GM10847 (cell line): ENCODE results near the gene GMIP.

Source experiments
- POLR2A ChIP-seq: IDR thresholded peaks from 2 replicates; pipeline ENCODE4 v1.6.1; 2011; ENCODE audit not compliant: insufficient read length; ENCODE audit errors: extremely low read depth

The GMIP gene

DNA sequence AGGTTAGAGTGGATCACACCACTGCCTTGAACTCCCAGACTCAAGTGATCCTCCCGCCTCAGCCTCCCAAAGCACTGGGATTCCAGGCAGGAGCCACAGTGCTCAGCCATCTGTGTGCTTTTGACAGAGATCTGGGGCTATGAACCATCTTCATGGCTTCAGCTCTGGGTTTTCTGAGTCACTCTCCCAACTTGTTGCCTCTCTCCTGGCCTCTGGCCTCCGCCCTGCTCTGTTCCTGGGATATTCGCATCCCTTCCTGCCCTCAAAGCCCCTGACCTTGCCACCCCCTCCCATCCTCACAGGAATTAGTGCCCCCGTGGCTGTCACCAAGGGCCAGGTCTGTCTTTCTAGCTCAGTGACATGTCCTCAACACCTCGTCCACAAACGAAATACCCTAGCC, 5.7 kb upstream of the GMIP start:
- TF ChIP-seq POLR2A = no peak

DNA sequence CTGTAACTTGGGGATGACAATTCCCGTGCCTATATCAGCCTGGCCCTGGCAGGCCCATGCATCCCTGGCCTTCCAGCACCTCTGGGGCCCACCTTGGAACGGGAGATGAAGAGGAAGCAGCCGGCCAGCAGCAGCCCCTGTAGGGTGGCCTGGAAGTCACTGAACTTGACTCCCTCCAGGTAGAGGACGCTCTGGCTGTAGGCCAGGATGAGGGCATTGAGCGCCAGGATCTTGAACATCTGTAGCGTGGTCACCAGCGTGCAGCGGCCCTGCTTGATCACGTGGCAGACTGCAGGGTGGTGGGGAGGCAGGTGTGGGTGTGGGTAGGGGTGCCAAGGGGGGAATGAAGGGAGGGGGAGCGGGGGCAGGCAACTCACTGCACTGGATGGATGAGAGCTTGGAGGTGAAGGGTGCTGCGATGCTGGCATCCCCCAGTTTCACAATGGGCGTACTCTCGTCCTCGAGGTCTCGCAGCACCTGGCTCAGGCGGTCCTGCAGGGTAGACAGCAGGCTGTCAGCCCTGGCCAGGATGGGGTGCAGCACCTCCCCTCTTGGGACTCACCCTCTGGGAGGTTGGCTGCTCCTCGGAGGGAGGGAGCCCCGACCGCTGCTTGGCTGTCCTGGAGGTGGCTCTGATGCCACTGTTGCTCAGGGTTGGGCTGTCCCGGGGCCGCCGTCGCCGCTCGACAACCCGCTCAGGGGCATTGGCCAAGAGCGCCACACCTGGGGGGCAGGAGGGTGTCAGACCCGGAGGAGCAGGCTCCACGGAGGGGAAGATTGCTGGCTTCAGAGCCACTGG, 3.8 kb upstream of the GMIP start:
- TF ChIP-seq POLR2A = no peak

DNA sequence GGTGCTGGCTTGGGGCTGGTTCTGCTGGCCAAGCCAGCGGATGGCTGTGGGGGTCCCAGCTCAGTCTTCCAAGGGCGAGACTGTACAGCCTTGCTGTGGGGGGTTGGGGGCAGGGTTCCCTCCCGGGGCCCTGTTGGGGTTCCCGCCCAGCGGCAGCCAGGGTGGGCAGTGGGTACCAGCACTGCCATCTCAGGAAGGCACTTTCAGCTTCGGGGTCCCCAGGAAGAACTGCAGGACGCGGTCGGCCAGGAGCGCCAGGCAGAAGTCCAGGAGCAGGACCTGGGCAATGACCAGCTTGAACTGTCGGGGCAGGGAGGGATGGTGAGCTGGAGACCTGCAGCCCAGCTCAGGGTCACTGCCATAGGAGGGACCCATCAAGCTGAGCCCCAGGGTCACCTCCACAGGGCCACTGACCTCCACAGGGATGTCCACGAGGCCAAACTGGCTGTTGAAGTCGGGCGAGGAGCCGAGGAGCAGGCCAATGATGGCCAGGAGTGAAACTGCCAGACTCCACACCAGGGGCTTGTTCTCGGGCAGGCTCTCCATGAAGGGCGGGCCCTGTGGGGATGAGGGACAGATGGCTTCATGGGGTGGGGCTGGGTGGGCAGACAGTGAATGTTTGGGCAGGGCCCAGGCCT, 1.9 kb upstream of the GMIP start:
- no peak for TF ChIP-seq POLR2A

DNA sequence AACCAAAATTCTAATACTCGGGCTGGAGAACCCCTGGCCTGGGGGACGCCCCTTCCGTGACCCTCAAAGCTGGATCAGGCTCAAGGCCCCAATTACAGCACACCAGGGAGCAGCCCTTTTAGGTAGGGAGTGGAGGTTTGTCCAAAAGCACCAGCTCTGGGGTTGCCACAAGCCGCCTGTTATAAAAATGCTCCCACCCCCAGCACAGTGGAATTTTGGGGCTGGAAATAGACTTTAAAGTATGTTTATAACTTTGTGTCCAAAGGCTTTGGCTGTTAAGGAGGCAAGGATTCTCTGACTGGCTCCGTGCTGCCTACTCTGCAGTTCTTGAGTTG, 564 bp upstream of the GMIP start:
- TF ChIP-seq POLR2A = no peak

DNA sequence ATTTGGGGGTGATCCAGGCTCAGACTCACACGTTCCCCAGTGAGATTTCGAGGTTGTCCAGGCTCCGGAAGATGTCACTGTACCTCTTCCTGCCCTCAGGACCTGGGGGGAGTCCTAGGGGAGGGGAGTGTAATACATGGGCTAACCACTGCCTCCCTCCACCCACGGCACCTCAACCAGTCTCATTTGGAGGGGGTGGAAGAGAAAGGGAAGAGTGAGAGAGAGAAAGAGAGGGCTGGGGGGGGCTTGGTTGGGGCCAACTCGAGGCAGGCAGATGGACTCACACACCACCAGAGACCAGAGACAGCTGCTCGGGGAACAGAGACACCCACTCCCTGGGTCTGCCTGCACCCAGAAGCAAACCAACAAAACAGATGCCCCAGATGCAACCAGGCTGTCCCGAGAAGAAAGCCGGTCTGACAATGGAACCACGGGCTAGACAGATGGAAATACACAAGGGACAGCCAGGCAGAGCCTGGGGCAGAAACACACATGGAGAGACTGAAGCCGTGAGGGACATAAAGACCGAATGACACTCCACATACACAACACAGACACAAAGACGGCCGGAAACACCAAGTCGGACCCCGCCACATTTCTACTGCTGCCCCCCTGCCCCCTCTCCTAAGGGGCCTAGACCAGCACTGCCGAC, 825 bp downstream of the GMIP start:
- TF ChIP-seq POLR2A = no peak

DNA sequence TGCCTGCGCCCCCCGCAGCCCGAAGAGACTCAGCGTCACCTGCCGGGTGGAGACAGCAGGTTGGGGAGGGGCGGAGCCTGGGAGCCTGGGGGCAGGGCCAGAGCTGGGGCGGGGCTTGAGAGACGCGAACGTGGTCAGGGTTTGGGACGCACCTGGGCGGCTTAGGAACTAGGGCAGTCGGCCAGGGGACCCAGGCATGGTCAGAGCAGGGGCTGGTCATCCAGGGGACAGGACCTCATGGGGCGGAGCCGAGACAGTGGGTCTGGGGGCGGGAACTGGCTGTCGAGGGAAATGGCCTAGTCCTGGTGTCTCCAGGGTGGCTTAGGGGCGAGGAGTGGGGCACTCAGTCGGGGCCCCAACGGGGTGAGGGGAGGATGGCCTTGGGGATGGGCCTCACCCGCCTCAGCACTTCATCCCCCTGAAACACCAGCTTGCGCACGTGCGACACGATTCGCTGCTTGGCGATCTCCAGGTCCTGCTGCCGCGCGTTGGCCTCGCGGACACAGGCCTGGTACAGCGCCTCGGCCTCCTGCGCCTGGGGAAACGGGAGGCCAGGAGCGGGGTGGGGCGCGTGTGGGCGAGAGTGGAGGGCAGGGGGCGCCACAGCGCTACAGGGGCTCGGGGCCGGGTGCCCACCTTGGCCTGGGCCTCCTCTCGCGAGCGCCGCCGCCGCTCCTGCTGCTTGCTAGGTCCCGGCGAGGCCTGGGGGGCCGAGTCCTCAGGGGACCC, 5.8 kb downstream of the GMIP start:
- no peak for TF ChIP-seq POLR2A

DNA sequence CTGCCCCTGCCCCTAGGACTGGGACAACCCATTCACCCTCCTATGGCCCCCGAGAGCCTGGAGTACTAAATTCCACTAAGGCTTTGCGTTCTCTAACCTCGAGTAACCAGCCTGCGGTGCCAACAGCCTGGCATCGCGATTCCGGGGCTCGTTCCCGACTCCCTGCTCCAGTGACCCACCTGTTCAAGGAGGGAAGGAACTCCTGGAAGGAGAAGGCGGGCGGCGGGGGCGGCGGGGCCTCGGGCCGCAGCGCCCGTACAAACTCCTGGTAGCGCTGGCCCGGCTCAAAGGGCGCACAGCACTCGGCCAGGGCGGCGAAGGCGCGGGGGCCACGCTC, 6.3 kb downstream of the GMIP start:
- no peak for TF ChIP-seq POLR2A

DNA sequence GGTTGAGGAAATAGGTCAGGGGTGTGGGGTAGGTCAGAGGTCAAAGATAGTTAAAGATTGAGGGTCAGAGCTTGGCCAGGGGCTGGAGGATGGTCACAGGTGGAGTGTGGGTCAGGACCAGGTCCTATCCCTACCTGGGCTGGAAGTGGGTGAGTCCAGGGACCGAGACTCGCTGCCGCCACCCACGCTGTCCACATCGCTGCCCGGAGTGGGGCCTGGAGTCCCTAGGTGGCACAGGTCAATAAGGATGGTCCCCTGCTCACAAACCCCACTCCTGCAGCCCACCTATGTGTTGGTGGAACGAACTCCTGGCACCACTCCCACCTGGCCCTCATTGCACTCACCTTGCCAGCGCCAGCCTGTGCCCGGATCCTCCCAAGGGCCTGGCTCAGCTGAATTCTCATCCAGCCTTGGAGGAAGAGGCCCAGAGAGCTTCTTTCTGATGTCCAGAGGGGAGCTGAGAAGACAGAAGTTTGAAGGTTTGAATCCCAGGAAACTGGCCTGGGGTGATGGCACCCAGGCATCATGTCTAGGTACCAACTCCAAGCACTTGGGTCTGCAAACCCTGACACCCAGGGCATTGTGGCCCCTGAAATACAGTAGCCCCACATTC, 6.8 kb downstream of the GMIP start:
- no peak for TF ChIP-seq POLR2A

DNA sequence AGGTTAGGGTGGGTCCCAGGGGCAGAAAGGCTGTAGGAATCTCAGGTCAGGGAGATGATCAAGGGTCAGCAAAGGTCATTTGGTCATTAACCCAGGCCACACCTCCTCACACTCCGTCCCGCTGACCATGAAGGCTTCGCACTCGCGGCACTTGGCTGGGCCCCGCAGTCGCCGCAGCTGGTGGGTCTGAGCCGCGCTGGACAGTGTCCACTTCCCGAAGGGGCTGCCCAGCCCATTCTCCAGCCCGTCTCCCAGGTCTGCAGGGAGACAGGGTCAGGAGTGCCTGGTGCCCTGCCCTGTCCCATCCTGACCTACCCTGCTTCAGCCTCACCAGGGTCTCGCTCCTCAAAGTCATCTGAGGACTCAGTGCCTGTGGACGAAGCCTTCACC, 8.1 kb downstream of the GMIP start:
- no peak for TF ChIP-seq POLR2A

DNA sequence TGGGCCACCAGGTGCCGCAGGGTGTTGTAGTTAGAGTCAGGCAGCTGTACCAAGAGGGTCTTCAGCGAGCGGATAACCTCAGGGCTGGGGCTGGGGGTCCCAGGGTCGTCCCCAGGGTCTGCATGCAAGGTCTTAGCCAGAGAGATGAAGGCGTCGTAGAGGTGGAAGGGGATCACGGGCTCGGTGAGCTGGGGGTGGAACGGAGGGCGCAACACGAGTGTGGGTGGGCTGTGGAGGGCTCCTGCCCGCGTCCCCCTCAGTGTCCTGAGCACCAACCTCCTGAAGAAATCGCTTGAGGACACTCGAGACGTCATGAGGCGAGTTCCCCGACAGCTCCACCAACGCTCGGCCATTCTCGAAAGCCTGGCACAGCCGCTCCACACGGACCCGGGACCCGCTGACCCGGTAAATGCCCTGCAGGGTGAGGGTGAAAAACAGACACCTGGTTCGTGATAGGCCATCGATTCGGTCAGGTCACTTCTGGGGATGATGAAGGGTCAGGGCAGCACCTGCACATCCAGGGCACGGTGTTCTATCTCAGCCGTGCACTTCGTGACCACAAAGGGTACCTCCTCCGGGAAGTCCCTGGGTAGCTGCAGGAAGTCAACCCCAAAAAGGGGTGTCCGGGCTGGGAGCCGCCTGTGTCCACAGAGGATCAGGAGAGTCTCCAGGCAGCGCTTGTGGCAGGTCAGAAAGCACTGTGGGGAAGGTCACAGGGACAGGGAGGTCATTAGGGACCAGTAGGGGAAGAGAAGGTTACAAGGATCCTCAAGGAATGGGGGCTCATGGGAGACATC, 8.7 kb downstream of the GMIP start:
- TF ChIP-seq POLR2A = no peak

DNA sequence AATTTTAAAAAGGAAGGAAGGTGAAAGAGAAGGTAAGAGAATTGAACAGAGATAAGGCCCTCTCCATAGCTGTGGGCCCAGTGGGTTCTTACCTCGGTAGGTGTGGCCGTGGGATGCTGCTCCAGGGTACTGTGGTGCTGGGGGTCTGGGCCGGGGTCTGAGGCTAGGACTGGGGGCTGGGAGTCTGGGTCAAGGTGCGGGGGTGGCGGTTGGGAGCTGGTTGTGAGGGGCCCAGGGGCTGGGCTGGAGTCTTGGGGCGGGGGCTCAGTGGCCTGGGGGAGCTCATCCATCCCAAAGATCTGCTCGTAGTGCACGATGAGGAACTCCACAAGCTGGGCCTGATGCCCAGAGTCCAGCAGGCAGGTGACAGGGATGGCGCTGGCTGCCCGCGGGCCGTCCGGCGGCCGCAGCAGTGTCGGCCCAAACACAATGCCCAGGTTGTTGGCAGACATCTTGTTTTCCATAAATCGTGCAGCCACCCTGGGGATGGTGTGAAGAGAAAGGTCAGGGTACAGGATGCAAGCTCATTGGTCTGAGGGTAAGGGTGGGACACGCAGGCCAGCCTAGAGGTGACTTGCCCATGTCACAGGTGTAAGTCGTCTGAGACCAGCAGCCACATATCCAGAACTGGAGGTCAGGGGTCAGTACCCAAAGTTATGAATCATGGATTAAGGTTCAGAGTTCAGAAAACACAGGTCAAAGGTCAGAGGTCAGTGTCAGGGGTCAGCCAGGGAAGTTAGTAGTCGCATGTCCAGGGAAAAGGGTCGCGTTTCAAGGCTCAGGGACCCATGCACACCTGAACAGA, 9.5 kb downstream of the GMIP start:
- no peak for TF ChIP-seq POLR2A

DNA sequence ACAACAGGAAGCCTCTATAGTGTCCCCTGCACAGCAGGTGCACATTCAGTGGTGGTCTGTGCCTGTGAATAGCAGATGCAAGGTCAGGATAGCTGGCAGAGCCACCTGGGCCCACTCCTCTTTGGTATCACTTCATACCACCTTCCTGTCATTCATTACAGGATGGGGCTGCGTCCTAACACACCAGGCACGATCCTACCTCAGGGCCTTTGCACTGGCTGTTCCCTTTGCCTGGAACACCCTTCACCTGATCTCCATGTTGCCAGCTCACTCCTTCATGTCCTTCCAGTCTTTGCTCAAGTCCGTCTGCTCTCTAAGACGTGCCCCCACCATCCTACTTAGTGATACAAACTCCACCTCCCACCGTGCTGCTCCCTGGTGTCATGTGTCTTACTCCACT, 10.8 kb downstream of the GMIP start:
- no peak for TF ChIP-seq POLR2A

DNA sequence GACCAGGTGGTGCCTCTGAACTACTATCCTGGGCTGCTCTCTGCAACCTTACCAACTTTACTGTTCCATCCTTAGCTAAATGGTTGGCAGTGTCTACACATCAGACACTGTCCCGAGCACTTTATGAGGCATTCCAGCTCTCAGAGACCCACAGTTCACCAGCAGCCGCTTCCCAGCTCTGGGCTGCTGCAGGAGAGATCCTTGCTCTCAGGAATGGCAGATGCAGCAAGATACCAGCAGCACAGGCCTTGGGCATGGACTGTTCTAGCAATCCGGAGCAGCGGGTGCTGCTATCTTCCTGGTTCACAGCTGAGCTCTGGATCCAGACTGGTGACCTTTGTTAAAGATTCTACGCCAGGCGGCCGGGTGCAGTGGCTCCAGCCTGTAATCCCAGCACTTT, 12.1 kb downstream of the GMIP start:
- TF ChIP-seq POLR2A = no peak

DNA sequence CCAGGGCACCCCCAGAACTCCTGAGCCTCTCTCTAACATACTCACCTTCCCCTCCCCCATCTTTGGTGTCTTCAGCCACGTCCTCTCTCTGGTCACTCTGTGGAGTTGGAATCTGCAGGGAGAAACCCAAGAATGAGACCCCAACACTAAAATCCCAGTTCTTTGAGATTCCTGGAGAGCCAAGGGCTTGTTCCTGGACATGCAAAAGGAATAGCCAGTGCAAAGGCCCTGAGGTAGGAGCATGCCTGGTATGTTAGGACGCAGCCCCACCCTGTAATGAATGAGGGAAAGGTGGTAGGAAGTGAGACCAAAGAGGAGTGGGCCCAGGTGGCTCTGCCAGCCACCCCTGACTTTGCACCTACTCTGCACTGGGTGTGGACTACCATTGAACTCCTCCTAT, 13.0 kb downstream of the GMIP start:
- no peak for TF ChIP-seq POLR2A
